Ovary (tissue), 9 donors: ENCODE measurements around the gene ZSCAN5C. TPM values are rescaled to one million over a fixed set of nuclear protein-coding genes. Genes with fewer than 3 reads are reported as not detected.

Experiments
- DNase-seq, 5 donors: peaks; one replicate each; pipeline ENCODE4 v3.0.0-alpha.2; 2019 to 2020
- H3K27ac ChIP-seq, 2 donors: fragments of 200-600 bp; one replicate each; pipeline versions ENCODE4 v1.5.1 to v1.8.0; 2019 to 2022
- H3K27me3 ChIP-seq: fragments of 200-600 bp; one replicate; pipeline ENCODE4 v1.8.0; 2022
- H3K36me3 ChIP-seq: fragments of 200-600 bp; sonication (generic); one replicate; pipeline ENCODE4 v1.5.1; 2019
- H3K4me1 ChIP-seq: one replicate; pipeline ENCODE4 v1.8.1; 2013; ENCODE audit warnings: mild to moderate bottlenecking, moderate library complexity; ENCODE audit not compliant: insufficient read depth
- H3K4me3 ChIP-seq: fragments of 200-600 bp; sonication (generic); one replicate; pipeline ENCODE4 v1.5.1; 2017
- H3K9me3 ChIP-seq, 2 donors: fragments of 200-600 bp in 1 of 2; sonication (generic) in 1 of 2; one replicate each; pipeline versions ENCODE4 v1.5.1 to v1.8.1; 2013 to 2019; ENCODE audit warnings: mild to moderate bottlenecking in 1 of 2, moderate library complexity in 1 of 2
- CTCF ChIP-seq, 3 donors: fragments of 450-650 bp in 2 of 3; fragments of 200-600 bp in 1 of 3; IDR thresholded peaks; one replicate each; pipeline versions ENCODE4 v1.5.1 to v1.8.0; 2016 to 2022; ENCODE audit warnings: antibody characterized with exemption in 3 of 3, mild to moderate bottlenecking in 1 of 3
- EP300 ChIP-seq: sonication (generic); formaldehyde crosslinking; IDR thresholded peaks from one replicate; pipeline ENCODE4 v1.6.1; 2017; ENCODE audit warnings: antibody characterized with exemption
- POLR2A ChIP-seq: fragments of 450-650 bp; IDR thresholded peaks from one replicate; pipeline ENCODE4 v1.6.1; 2017; ENCODE audit warnings: antibody characterized with exemption, mild to moderate bottlenecking, moderate library complexity
- WGBS, 3 donors: extraction: QIAGEN DNeasy Blood & Tissue Kit in 1 of 3; methylation state at CpG; one replicate each; pipeline versions ENCODE4 v1.1.5 to v1.1.7; 2013 to 2017; 5-methylcytosine and 5-hydroxymethylcytosine counted together
- intact Hi-C, 4 donors: fragments of 100-400 bp; cut with DNase I; formaldehyde crosslinking; loops; one replicate each; pipeline versions ENCODE4 v1.11.0 to v1.15.1; 2022 to 2023
- polyA plus RNA-seq, 2 donors: library from polyadenylated mRNA; stranded (reverse); fragments of 200-250 nt in 1 of 2; fragments of 350-450 nt in 1 of 2; fragmentation: Illumina TruSeq in 1 of 2; extraction: RNeasy Lipid Tissue Mini Kit (QIAGEN cat#74804) in 1 of 2; gene quantifications; one replicate each; pipeline ENCODE4 v1.2.3, GENCODE V29; 2013 to 2014
- total RNA-seq, 7 donors: library from RNA; depleted of rRNA in 2 of 7; stranded (reverse); fragments of >200 nt in 2 of 7; fragmentation: NEBNext Ultra II Directional in 3 of 7; extraction: Animal tissue kit (Norgen Biotek cat#: 25700) in 3 of 7; gene quantifications; one replicate each; pipeline versions ENCODE4 v1.1.0 to v1.2.4, GENCODE V29; 2016 to 2023
- donor health status: DM: no; HTN: no; CAD: no; lungs with moderate emphysema.
- donor health status: DM: no; HTN: no; CAD: no.
- donor health status: Bipolar disorder and iron deficiency.
- donor health status: DM: yes; HTN: yes; CAD: no.
- donor health status: DM: no; HTN: no; CAD: no.
- donor health status: DM: yes; HTN: yes; CAD: no.

ZSCAN5C gene
- total and polyA plus RNA-seq, 9 donors, result not detected

- Histone ChIP-seq H3K27me3 (no peaks in the 10 kb centered on the region), H3K4me1 (no peaks in the 10 kb centered on the region), H3K4me3 (no peak overlapping the region), H3K9me3 (no peaks in the 10 kb centered on the region), H3K27ac (no peak overlapping the region), H3K36me3 (no peaks in the 10 kb centered on the region)
- peak; percentile 31 to 70 (median 55) for DNase-seq
- TF ChIP-seq CTCF (IDR thresholded peaks at IDR 0.05) (peak; percentile 18 to 35 (median 20)), EP300 (no peak), POLR2A (no peak)
- 25 to 36% (median 27%) methylated on average over 10 of the region's 10 CpGs for WGBS, 3 donors
- intact Hi-C loops, result loop anchor here in 3 of 4 donors (5.0 to 10.0 kb wide), 3 partner anchors 92 to 178 kb away; no protein-coding TSS in a partner anchor
These were observed 50.8 kb downstream of the ZSCAN5C start for GRCh38 chr19:56252699-56253422.

GRCh38 chr19:56253737-56254136 lies 51.7 kb downstream of the ZSCAN5C start:
- DNase-seq, result no peak
- no peaks in the 10 kb centered on the region for H3K27me3 ChIP-seq
- no peaks in the 10 kb centered on the region for H3K4me1 ChIP-seq
- H3K4me3 ChIP-seq, result no peak overlapping the region
- H3K36me3 ChIP-seq, result no peaks in the 10 kb centered on the region
- H3K27ac ChIP-seq, result no peak overlapping the region
- TF ChIP-seq EP300 (no peak), POLR2A (no peak), CTCF (IDR thresholded peaks at IDR 0.05) (peak; percentile 11 to 43 (median 20))
- intact Hi-C loops, result loop anchor here in 3 of 4 donors (5.0 to 10.0 kb wide), 3 partner anchors 91 to 179 kb away; no protein-coding TSS in a partner anchor
- no peaks in the 10 kb centered on the region for H3K9me3 ChIP-seq
- 27 to 36% (median 30%) methylated on average over 5 of the region's 5 CpGs for WGBS, 3 donors

DNA sequence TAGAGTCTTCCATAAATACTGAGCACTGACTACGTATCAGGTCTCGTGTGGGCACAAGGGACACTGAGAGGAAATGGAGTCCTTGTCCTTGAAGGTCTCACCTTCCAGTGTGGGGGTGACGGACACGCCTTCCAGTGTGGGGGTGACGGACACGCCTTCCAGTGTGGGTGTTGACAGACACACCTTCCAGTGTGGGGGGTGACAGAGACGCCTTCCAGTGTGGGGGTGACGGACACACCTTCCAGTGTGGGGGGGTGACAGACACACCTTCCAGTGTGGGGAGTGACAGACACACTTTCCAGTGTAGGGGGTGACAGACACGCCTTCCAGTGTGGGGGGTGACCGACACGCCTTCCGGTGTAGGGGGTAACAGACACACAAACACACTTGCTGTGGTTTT lies 56.2 kb downstream of the ZSCAN5C start:
- Histone ChIP-seq H3K27me3 (no peaks in the 10 kb centered on the region), H3K36me3 (no peaks in the 10 kb centered on the region), H3K9me3 (no peaks in the 10 kb centered on the region), H3K27ac (no peak overlapping the region), H3K4me3 (no peak overlapping the region), H3K4me1 (no peaks in the 10 kb centered on the region)
- no peak for DNase-seq
- TF ChIP-seq EP300, result no peak
- TF ChIP-seq CTCF (IDR thresholded peaks at IDR 0.05), result no peak
- TF ChIP-seq POLR2A, result no peak
- WGBS, 3 donors, result 86 to 90% (median 87%) methylated on average over 12 of the region's 12 CpGs
- intact Hi-C loops, result loop anchor here in 2 of 4 donors (10.0 kb wide), 2 partner anchors 87 to 183 kb away; no protein-coding TSS in a partner anchor

Other genes with a start within 250 kb of the ZSCAN5C start
- under 1 TPM in 1 of 7 donors, not detected in 6; 0.52 TPM for gene NLRP5, start 215.5 kb upstream of the ZSCAN5C start, total RNA-seq
- 1 to 10 TPM in 1 of 2 donors, under 1 TPM in 1; 0.17 to 2.7 TPM for gene NLRP5, start 215.5 kb upstream of the ZSCAN5C start, polyA plus RNA-seq
- gene ZNF787, start 81.0 kb upstream of the ZSCAN5C start, total RNA-seq, result 10 to 100 TPM; 10.4 to 36.8 (median 27.5) TPM
- 10 to 100 TPM in 1 of 2 donors, 1 to 10 TPM in 1; 3.0 to 20.4 TPM for gene ZNF787, start 81.0 kb upstream of the ZSCAN5C start, polyA plus RNA-seq
- 10 to 100 TPM; 27.4 to 48.2 (median 38.2) TPM for gene ZNF444, start 61.0 kb upstream of the ZSCAN5C start, total RNA-seq
- gene ZNF444, start 61.0 kb upstream of the ZSCAN5C start, polyA plus RNA-seq, result 10 to 100 TPM in 1 of 2 donors, 1 to 10 TPM in 1; 7.3 to 25.5 TPM
- not detected for gene GALP, start 26.3 kb upstream of the ZSCAN5C start, total RNA-seq
- gene GALP, start 26.3 kb upstream of the ZSCAN5C start, polyA plus RNA-seq, result not detected
- gene ZSCAN5B, start 4.5 kb upstream of the ZSCAN5C start, total RNA-seq, result under 1 TPM in 1 of 7 donors, not detected in 6; 0.22 TPM
- gene ZSCAN5B, start 4.5 kb upstream of the ZSCAN5C start, polyA plus RNA-seq, result not detected
- gene EDDM13, start 70.5 kb downstream of the ZSCAN5C start, total RNA-seq, result not detected
- gene EDDM13, start 70.5 kb downstream of the ZSCAN5C start, polyA plus RNA-seq, result under 1 TPM in 1 of 2 donors, not detected in 1; 0.28 TPM
- 10 to 100 TPM in 5 of 7 donors, 1 to 10 TPM in 2; 7.4 to 25.7 (median 13.9) TPM for gene ZSCAN5A, start 112.6 kb downstream of the ZSCAN5C start, total RNA-seq
- 1 to 10 TPM; 4.6 to 8.9 TPM for gene ZSCAN5A, start 112.6 kb downstream of the ZSCAN5C start, polyA plus RNA-seq
- gene ZNF582, start 191.3 kb downstream of the ZSCAN5C start, total RNA-seq, result 10 to 100 TPM in 2 of 7 donors, 1 to 10 TPM in 5; 4.6 to 11.1 (median 8.3) TPM
- 1 to 10 TPM; 4.6 to 7.9 TPM for gene ZNF582, start 191.3 kb downstream of the ZSCAN5C start, polyA plus RNA-seq
- 10 to 100 TPM in 5 of 7 donors, 1 to 10 TPM in 2; 5.9 to 12.5 (median 10.7) TPM for gene ZNF583, start 202.1 kb downstream of the ZSCAN5C start, total RNA-seq
- 1 to 10 TPM; 4.0 to 6.8 TPM for gene ZNF583, start 202.1 kb downstream of the ZSCAN5C start, polyA plus RNA-seq